Spleen (tissue), 7 donors: Measurements from ENCODE around the gene AGAP2.

Source experiments
- POLR2A ChIP-seq, 3 donors: fragments of 450-650 bp; IDR thresholded peaks; one replicate each; pipeline ENCODE4 v1.5.1; 2017; ENCODE audit warnings: antibody characterized with exemption in 3 of 3, mild to moderate bottlenecking in 1 of 3
- POLR2AphosphoS5 ChIP-seq, 3 donors: sonication (generic); formaldehyde crosslinking; IDR thresholded peaks; one replicate each; pipeline ENCODE4 v1.5.1; 2017; ENCODE audit warnings: antibody characterized with exemption in 3 of 3
- TF ChIP-seq, protein P1 (sequence below), 11 experiments: fragments of 200-600 bp in 7 of 11; fragments of 450-650 bp in 4 of 11; sonication (generic) in 4 of 11; IDR thresholded peaks in 8 of 11; conservative IDR thresholded peaks in 3 of 11; 1 replicate in 7 of 11; 2 replicates in 4 of 11; pipeline versions ENCODE4 v1.4.0 to v1.8.0; 2016 to 2021; ENCODE audit warnings: antibody characterized with exemption in 11 of 11, inconsistent platforms in 4 of 11, mild to moderate bottlenecking in 1 of 11
- donor health status: DM: no; HTN: no; CAD: no; lungs with moderate emphysema.
- donor health status: DM: no; HTN: no; CAD: no.
- donor health status: DM: no; HTN: no; CAD: no.

DNA sequence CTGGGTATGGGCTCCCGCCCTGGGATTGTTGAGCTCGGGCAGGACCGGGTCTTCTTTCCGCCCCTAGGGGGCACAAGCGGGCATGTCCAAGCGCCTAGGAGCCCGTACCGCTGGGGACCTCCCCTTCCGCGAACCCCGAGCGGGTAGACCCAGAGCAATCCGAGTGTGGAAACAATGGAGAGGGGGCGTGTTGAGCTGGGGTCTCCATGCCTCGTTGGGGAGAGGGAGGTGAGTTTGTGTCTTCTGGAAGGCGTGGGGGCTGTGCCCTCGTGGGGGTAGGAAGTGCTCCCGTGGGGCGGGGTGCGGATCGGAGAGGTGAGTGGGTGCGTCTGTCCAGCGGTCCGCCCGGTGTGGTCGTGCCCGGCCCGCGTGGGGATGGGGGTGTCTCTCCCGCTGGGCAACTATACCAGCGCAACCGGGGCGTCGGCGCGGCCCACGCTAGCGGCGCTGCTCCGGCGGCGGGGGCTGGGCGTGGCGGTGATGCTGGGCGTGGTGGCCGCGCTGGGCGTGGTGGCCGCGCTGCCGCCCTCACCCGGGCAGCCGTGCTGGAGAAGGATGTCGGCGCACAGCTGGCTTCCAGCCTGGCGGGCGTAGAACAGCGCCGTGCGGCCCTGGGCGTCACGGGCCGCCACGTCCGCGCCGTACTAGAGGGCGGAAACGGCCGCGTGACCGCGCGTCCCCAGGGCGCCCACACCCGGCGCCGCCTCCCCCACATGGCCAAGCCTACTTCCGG is 12.2 kb downstream of the AGAP2 start:
- TF ChIP-seq, protein P1, sequence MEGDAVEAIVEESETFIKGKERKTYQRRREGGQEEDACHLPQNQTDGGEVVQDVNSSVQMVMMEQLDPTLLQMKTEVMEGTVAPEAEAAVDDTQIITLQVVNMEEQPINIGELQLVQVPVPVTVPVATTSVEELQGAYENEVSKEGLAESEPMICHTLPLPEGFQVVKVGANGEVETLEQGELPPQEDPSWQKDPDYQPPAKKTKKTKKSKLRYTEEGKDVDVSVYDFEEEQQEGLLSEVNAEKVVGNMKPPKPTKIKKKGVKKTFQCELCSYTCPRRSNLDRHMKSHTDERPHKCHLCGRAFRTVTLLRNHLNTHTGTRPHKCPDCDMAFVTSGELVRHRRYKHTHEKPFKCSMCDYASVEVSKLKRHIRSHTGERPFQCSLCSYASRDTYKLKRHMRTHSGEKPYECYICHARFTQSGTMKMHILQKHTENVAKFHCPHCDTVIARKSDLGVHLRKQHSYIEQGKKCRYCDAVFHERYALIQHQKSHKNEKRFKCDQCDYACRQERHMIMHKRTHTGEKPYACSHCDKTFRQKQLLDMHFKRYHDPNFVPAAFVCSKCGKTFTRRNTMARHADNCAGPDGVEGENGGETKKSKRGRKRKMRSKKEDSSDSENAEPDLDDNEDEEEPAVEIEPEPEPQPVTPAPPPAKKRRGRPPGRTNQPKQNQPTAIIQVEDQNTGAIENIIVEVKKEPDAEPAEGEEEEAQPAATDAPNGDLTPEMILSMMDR (IDR thresholded peaks at IDR 0.05 in 8 of 11, conservative IDR thresholded peaks at IDR 0.05 in 3 of 11): peak; percentile 24 to 71 (median 58)
- TF ChIP-seq POLR2A (IDR thresholded peaks at IDR 0.05) (no peak), POLR2AphosphoS5 (IDR thresholded peaks at IDR 0.05) (peak; percentile 27 to 53 (median 28))
